GM23338 (cell line): ENCODE measurements around the gene JAK3.

Experiments used
- CREB1 ChIP-seq: fragments of 250-450 bp; sonication (Bioruptor Pico); IDR thresholded peaks from 2 replicates; pipeline ENCODE4 v1.5.0; 2020; ENCODE audit warnings: low read depth, mild to moderate bottlenecking, moderate library complexity
- CTCF ChIP-seq, 2 experiments: fragments of 200-600 bp in 1 of 2; sonication (generic) in 1 of 2; conservative IDR thresholded peaks; 2 replicates each; pipeline versions ENCODE4 v1.5.1 to v1.6.1; 2016 to 2017; ENCODE audit warnings: antibody characterized with exemption in 2 of 2, low read depth in 2 of 2, mild to moderate bottlenecking in 2 of 2, moderate library complexity in 1 of 2
- EZH2 ChIP-seq: fragments of 200-600 bp; sonication (generic); IDR thresholded peaks from one replicate; pipeline ENCODE4 v1.8.0; 2017; ENCODE audit warnings: antibody characterized with exemption, mild to moderate bottlenecking, low read depth; ENCODE audit not compliant: unreplicated experiment
- POLR2AphosphoS5 ChIP-seq: IDR thresholded peaks from 2 replicates; pipeline ENCODE4 v1.6.1; 2016; ENCODE audit warnings: antibody characterized with exemption, low read depth
- REST ChIP-seq: IDR thresholded peaks from one replicate; pipeline ENCODE4 v1.6.1; 2018; ENCODE audit warnings: antibody characterized with exemption; ENCODE audit not compliant: unreplicated experiment
- STAT1 ChIP-seq: IDR thresholded peaks from one replicate; pipeline ENCODE4 v1.6.1; 2016; ENCODE audit warnings: antibody characterized with exemption; ENCODE audit not compliant: unreplicated experiment

- TF ChIP-seq EZH2 (no peak), CTCF (conservative IDR thresholded peaks at IDR 0.05; ENCODE audit: low read depth in 2 of 2) (no peak), POLR2AphosphoS5 (peak; percentile 43; the same call in 1 of the 2 replicates), REST (no peak), STAT1 (no peak), CREB1 (0 out of 2 replicates have a peak, but pooled peaks have one; percentile 8)
These were observed 69.4 kb downstream of the JAK3 start for GRCh38 chr19:17778251-17778967.
